Adrenal gland (tissue), 5 donors: ENCODE results near the gene UGDH.

ENCODE experiments used
- CTCF ChIP-seq, 6 experiments: fragments of 450-650 bp in 4 of 6; fragments of 200-600 bp in 2 of 6; sonication (generic) in 1 of 6; IDR thresholded peaks; 1 replicate in 5 of 6; 2 replicates in 1 of 6; pipeline versions ENCODE4 v1.5.1 to v1.8.0; 2016 to 2021; ENCODE audit warnings: antibody characterized with exemption in 6 of 6, mild to moderate bottlenecking in 2 of 6, moderate library complexity in 1 of 6
- POLR2A ChIP-seq, 2 donors: fragments of 450-650 bp; IDR thresholded peaks; one replicate each; pipeline ENCODE4 v1.6.1; 2017; ENCODE audit warnings: antibody characterized with exemption in 2 of 2, mild to moderate bottlenecking in 2 of 2, moderate library complexity in 1 of 2
- donor health status: DM: no; HTN: no; CAD: no.

- no peak for TF ChIP-seq CTCF (IDR thresholded peaks at IDR 0.05)
- TF ChIP-seq POLR2A (IDR thresholded peaks at IDR 0.05): no peak
Measured at GRCh38 chr4:39562792-39563191, 35.6 kb upstream of the UGDH start.
